Measurements from ENCODE around the gene UNK. TPM values are rescaled to one million over a fixed set of nuclear protein-coding genes. Genes with fewer than 3 reads are reported as not detected.
"Not testable (repeated sequence)": the region's sequence is repeated elsewhere in the genome, so short reads cannot be mapped to it uniquely, and the experiment has no call there.

The UNK gene
- total RNA-seq, 2 donors from 2014 or later: 30.6 to 39.8 TPM

GRCh38 chr17:75759457-75759856, 25.1 kb upstream of the UNK start:
- no peaks in the 10 kb centered on the region for H3K9me3 Mint-ChIP-seq
- no peak overlapping the region for H3K27ac Mint-ChIP-seq
- no peak overlapping the region for H3K4me3 Mint-ChIP-seq
- H3K27me3 Mint-ChIP-seq: peaks cover 0 to 3% of the 10 kb centered on the region in 2 donors
- ATAC-seq (no peak), DNase-seq (ENCODE audit: low spot score) (no peak)
- H3K4me1 Mint-ChIP-seq (ENCODE audit: low read depth in 2 of 2): peaks cover 6 to 9% of the 10 kb centered on the region in 2 donors
- no peaks in the 10 kb centered on the region for H3K36me3 Mint-ChIP-seq

- H3K9me3 Mint-ChIP-seq; H3K27me3 Mint-ChIP-seq; H3K4me1 Mint-ChIP-seq (ENCODE audit: low read depth in 2 of 2); ATAC-seq; H3K4me3 Mint-ChIP-seq; H3K27ac Mint-ChIP-seq; H3K36me3 Mint-ChIP-seq; DNase-seq (ENCODE audit: low spot score): not testable (repeated sequence)
These were observed 24.5 kb upstream of the UNK start for GRCh38 chr17:75759978-75760640.

- no peak overlapping the region for H3K27ac Mint-ChIP-seq
- no peak for ATAC-seq
These were observed 21.9 kb upstream of the UNK start for GRCh38 chr17:75762513-75763268.

GRCh38 chr17:75763269-75763607, 21.4 kb upstream of the UNK start:
- ATAC-seq (no peak), DNase-seq (ENCODE audit: low spot score) (no peak)
- H3K27me3 Mint-ChIP-seq: no peaks in the 10 kb centered on the region
- peaks cover 0 to 6% of the 10 kb centered on the region in 2 donors for H3K4me1 Mint-ChIP-seq (ENCODE audit: low read depth in 2 of 2)
- H3K27ac Mint-ChIP-seq: no peak overlapping the region
- H3K36me3 Mint-ChIP-seq: no peaks in the 10 kb centered on the region
- H3K9me3 Mint-ChIP-seq: no peaks in the 10 kb centered on the region
- H3K4me3 Mint-ChIP-seq: peak overlapping the region; percentile 38

More at GRCh38 chr17:75762513-75763268, 21.9 kb upstream of the UNK start:
- Mint-ChIP-seq H3K9me3 (no peaks in the 10 kb centered on the region), H3K4me3 (peak overlapping the region; percentile 38), H3K27me3 (no peaks in the 10 kb centered on the region), H3K36me3 (no peaks in the 10 kb centered on the region), H3K4me1 (ENCODE audit: low read depth in 2 of 2) (peaks cover 0 to 6% of the 10 kb centered on the region in 2 donors)
- DNase-seq (ENCODE audit: low spot score): no peak

GRCh38 chr17:75763613-75764416, 20.8 kb upstream of the UNK start:
- peaks cover 0 to 6% of the 10 kb centered on the region in 2 donors for H3K4me1 Mint-ChIP-seq (ENCODE audit: low read depth in 2 of 2)
- no peaks in the 10 kb centered on the region for H3K27me3 Mint-ChIP-seq
- H3K36me3 Mint-ChIP-seq: no peaks in the 10 kb centered on the region
- no peak for ATAC-seq
- no peaks in the 10 kb centered on the region for H3K9me3 Mint-ChIP-seq
- H3K27ac Mint-ChIP-seq: peak overlapping the region in 1 of 2 donors; percentile 77
- DNase-seq (ENCODE audit: low spot score): no peak
- H3K4me3 Mint-ChIP-seq: peak overlapping the region; percentile 77

- Mint-ChIP-seq H3K4me3 (peak overlapping the region; percentile 77), H3K27ac (peak overlapping the region in 1 of 2 donors; percentile 77), H3K27me3 (no peaks in the 10 kb centered on the region), H3K9me3 (no peaks in the 10 kb centered on the region), H3K4me1 (ENCODE audit: low read depth in 2 of 2) (peaks cover 0 to 6% of the 10 kb centered on the region in 2 donors), H3K36me3 (no peaks in the 10 kb centered on the region)
- no peak for DNase-seq (ENCODE audit: low spot score)
- no peak for ATAC-seq
These were observed 20.2 kb upstream of the UNK start for GRCh38 chr17:75764417-75764710.

- Mint-ChIP-seq H3K4me3 (peak within 1 kb of the TSS; percentile 77), H3K27ac (peak within 1 kb of the TSS in 1 of 2 donors; percentile 77), H3K27me3 (no peaks in the 10 kb centered on the region), H3K4me1 (ENCODE audit: low read depth in 2 of 2) (peaks cover 0 to 6% of the 10 kb centered on the region in 2 donors), H3K9me3 (no peaks in the 10 kb centered on the region), H3K36me3 (no peaks in the 10 kb centered on the region)
- peak; percentile 91 to 97 for ATAC-seq
- peak; percentile 80 for DNase-seq (ENCODE audit: low spot score)
These were observed 19.7 kb upstream of the UNK start, which contains the start of gene GALK1 for GRCh38 chr17:75764711-75765421. TSS of gene GALK1 (minus strand) at chr17:75765192. CDS start at chr17:75765136, 56 bp downstream.

- no peaks in the 10 kb centered on the region for H3K27me3 Mint-ChIP-seq
- H3K36me3 Mint-ChIP-seq: no peaks in the 10 kb centered on the region
These were observed 18.6 kb upstream of the UNK start for GRCh38 chr17:75765981-75766380.

GRCh38 chr17:75767881-75768280, 16.7 kb upstream of the UNK start:
- H3K27me3 Mint-ChIP-seq: no peaks in the 10 kb centered on the region

More at GRCh38 chr17:75765981-75766380, 18.6 kb upstream of the UNK start:
- H3K27ac Mint-ChIP-seq: no peak overlapping the region
- DNase-seq (ENCODE audit: low spot score): no peak
- peak overlapping the region; percentile 7 for H3K4me3 Mint-ChIP-seq
- H3K4me1 Mint-ChIP-seq (ENCODE audit: low read depth in 2 of 2): peaks cover 0 to 6% of the 10 kb centered on the region in 2 donors
- H3K9me3 Mint-ChIP-seq: no peaks in the 10 kb centered on the region
- no peak for ATAC-seq

GRCh38 chr17:75769536-75769935, 15.1 kb upstream of the UNK start:
- Mint-ChIP-seq H3K36me3 (no peaks in the 10 kb centered on the region), H3K27me3 (no peaks in the 10 kb centered on the region), H3K4me3 (no peak overlapping the region), H3K4me1 (ENCODE audit: low read depth in 2 of 2) (peaks cover 0 to 6% of the 10 kb centered on the region in 2 donors), H3K27ac (no peak overlapping the region), H3K9me3 (no peaks in the 10 kb centered on the region)
- DNase-seq (ENCODE audit: low spot score) (no peak), ATAC-seq (no peak)

More at GRCh38 chr17:75767881-75768280, 16.7 kb upstream of the UNK start:
- DNase-seq (ENCODE audit: low spot score) (no peak), ATAC-seq (no peak)
- Mint-ChIP-seq H3K4me3 (no peak overlapping the region), H3K36me3 (no peaks in the 10 kb centered on the region), H3K9me3 (no peaks in the 10 kb centered on the region), H3K27ac (no peak overlapping the region), H3K4me1 (ENCODE audit: low read depth in 2 of 2) (peaks cover 0 to 3% of the 10 kb centered on the region in 2 donors)

GRCh38 chr17:75771334-75772281, 13.0 kb upstream of the UNK start:
- Mint-ChIP-seq H3K4me3 (no peak overlapping the region), H3K9me3 (no peaks in the 10 kb centered on the region), H3K27me3 (no peaks in the 10 kb centered on the region), H3K36me3 (peaks cover 3% of the 10 kb centered on the region), H3K27ac (peak overlapping the region in 1 of 2 donors; percentile 35), H3K4me1 (ENCODE audit: low read depth in 2 of 2) (peaks cover 14 to 20% of the 10 kb centered on the region in 2 donors)
- ATAC-seq (no peak), DNase-seq (ENCODE audit: low spot score) (no peak)

- Mint-ChIP-seq H3K4me1 (ENCODE audit: low read depth in 2 of 2) (peaks cover 29 to 34% of the 10 kb centered on the region in 2 donors), H3K36me3 (peaks cover 20% of the 10 kb centered on the region), H3K4me3 (no peak overlapping the region), H3K9me3 (no peaks in the 10 kb centered on the region), H3K27me3 (no peaks in the 10 kb centered on the region), H3K27ac (peak overlapping the region in 1 of 2 donors; percentile 35)
- ATAC-seq (peak in 1 of 2 donors; percentile 17), DNase-seq (ENCODE audit: low spot score) (no peak)
These were observed 11.3 kb upstream of the UNK start for GRCh38 chr17:75773121-75773807.

Measured in natural killer cell treated with Interleukin-12 subunit alpha and Interleukin-12 subunit beta and Interleukin-15 and Interleukin-18, amount 100 ng/mL, for 72 hours (primary cell).